HG03139 (cell line): ENCODE results near the gene EMC6.

Experiments
- ATAC-seq: cut with Tn5 transposase; IDR thresholded peaks from one replicate; pipeline ENCODE4 v1.9.1; 2021; ENCODE audit not compliant: unreplicated experiment

Gene EMC6

GRCh38 chr17:3655766-3656165 is 12.8 kb upstream of the EMC6 start:
- ATAC-seq: no peak

DNA sequence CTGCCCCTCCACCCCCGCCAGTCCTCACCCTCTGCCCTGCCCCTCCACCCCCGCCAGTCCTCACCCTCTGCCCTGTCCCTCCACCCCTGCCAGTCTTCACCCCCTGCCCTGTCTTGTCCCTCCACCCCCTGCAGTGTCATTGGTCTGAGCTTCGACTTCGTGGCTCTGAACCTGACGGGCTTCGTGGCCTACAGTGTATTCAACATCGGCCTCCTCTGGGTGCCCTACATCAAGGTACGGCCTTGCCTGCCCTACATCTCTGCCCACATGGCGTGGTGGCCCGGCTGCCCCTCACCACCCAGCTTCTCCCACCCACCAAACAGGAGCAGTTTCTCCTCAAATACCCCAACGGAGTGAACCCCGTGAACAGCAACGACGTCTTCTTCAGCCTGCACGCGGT is 12.3 kb upstream of the EMC6 start:
- ATAC-seq: no peak

DNA sequence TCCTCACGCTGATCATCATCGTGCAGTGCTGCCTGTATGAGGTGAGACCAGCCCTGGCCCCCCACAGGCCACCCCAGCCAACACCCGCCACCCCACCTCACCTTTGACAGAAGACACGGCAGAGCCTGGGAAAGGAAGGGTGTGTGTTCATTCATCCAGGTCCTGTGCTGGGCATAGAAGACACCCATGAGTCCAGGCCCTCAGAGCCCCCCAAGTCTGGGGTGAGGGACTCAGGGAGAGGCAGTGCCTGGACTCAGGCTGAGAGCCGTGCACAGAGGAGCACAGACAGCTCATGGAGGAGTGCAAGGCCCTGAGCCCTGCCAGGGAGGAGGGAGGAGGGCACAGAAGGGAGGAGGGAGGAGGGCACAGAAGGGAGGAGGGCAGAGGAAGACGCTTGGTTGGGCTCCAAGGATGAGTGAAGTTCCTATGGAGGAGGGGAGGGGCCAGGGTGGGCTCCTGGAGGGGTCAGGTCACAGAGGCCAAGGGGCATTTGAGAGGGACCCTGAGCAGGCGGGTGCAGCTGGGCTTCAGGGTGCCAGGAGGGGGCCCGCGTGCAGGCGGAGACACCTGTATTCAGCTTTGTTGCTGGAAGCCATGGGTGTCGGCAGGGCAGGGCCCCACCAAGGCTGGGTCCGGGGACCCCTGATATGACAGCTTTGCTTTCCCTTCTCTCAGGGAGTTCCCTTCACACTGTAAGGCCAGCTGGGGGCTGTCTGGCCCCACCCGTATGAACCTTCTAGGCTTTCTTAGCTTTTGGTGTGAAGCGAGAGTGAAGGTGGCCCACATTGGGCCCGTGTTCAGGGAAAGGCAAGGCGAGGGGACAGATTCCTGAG is 11.6 kb upstream of the EMC6 start:
- no peak for ATAC-seq

- ATAC-seq: no peak
These were observed 11.1 kb upstream of the EMC6 start for GRCh38 chr17:3657588-3657869.

- ATAC-seq: no peak
These were observed 10.5 kb upstream of the EMC6 start for GRCh38 chr17:3657874-3658783.

GRCh38 chr17:3658784-3659449 is 9.7 kb upstream of the EMC6 start:
- no peak for ATAC-seq

DNA sequence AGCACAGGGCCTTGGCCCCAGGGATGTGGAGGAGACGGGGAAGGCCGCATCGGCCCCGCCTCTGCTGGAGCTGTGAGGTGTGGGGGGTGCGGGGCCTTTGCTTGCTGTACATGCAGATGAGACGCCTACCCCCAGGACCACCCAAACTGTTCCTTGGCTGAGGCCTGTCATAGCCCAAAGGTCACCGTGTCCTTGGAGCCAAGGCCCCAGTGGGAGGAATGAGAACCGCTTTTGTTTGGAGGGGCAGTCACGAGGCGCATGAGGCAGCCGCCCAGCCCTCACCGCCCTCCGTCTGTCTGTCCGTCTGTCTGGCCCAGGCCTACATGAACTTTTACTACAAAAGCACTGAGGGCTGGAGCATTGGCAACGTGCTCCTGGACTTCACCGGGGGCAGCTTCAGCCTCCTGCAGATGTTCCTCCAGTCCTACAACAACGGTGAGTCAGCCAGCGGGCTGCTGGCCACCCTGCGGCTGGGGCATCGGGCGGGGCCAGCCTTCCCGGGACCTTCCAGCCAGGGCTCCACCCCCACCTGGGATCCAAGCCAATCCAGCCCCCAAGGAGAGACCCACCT is 9.0 kb upstream of the EMC6 start:
- no peak for ATAC-seq

DNA sequence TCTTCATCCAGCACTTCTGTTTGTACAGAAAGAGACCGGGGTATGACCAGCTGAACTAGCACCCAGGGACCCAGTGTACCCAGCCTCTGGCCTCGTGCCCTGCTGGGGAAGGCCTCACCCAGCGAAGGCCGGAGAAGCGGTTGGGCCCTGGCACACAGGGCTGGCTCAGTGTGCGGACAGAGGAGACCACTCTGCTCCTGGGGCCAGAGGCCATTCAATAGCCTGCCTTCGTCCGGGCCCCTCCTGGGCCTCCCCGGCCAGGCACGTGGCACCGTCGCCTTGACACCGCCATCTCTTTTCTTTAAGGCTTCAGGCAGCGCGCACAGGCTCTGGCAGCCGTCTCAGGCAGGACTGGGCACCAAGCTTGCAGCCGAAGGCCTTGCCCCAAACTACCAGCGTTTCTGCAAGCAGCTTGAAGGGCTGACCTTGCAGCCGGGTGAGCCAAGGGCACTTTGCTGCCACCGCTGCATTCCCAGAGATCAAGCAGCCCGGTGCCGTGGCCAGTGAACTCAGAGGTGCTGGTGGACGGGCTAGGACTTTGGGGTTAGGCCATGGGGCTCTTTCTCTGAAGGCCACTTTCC is 8.2 kb upstream of the EMC6 start:
- no peak for ATAC-seq

DNA sequence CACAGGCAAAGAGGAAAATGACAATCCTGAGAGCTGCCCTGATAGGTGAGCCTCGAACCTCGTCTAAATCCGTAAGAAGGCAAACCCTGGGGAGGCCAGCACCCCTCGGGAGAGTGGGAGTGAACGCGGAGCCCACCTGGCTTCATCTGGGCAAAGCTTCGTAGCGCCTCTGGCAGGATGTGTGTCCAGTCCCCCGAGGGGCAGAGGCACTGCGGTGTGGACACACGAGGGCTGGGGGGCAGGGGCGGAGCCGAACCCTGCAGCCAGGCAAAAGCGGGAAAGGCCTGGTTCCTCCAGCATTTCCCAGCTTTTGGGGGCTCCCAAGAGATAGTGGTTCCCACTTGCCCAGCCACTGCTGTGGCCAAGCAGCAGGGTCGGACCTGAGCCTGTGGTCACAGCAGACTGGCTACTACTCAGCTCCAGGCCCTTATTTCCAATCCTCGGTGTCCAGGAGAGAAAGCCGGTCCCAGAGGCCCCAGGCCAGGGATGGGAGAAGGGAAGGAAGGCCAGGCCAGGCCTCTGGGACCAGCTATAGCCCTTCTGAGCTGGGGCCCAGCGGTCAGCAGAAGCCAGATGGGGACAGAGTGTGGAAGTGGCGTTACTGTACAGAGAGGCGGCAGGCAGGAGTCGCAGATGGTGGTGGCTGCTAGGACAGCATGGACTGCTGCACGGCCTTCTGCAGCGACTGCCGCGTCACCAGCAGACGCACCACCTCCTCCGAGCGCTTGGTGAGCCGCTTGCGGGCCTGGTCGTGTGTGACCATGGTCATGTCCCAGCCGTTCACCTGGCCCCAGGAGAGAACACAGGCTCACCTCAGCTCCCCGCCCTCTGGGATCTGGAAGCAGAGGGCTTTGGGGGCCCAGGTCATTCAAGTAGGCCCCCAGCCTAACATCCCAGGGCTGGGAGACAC is 5.3 kb upstream of the EMC6 start:
- no peak for ATAC-seq

DNA sequence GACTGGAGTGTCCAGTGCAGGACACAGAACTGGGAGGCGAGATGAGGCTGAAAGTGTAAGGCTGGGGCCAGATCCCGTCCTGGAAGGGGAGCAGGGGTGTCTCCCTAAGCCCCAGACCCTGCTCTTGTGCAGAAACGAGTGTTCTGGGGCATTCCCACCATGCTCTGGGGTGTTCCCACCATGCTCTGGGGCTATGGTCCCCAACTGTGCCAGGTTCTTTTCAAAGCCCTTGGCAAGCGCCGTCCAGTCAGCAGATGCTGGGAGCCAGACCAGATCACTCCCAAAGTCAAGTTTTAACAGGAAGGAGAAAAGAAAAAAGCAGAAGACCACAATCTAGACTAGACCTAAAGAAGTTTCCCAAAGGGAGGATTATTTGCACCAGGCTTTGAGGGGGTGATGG is 2.8 kb upstream of the EMC6 start:
- no peak for ATAC-seq

- ATAC-seq: no peak
These were observed 2.1 kb upstream of the EMC6 start for GRCh38 chr17:3666516-3666915.

- ATAC-seq: peak; percentile 6
These were observed 990 bp upstream of the EMC6 start for GRCh38 chr17:3667366-3668278.

- ATAC-seq: no peak
These were observed 404 bp downstream of the EMC6 start for GRCh38 chr17:3669085-3669347.

GRCh38 chr17:3669548-3669947 is 936 bp downstream of the EMC6 start:
- ATAC-seq: no peak

DNA sequence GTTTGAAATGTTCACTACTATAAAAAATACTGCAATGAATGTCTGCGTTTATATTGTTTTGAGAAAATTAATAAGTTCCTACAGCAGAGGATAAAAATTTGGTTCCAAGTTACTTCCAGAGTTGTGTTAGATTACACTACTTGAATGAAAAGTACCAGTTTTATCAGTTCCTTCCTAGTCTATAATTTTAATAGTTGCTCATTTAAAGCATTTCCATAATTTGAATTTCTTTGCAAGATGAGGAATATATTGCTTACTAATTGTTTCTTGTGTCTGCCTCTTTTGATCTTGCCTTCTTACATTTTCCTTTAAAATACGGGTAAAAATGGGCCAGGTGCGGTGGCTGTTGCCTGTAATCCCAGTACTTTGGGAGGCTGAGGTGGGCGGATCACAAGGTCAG is 4.0 kb downstream of the EMC6 start:
- no peak for ATAC-seq

DNA sequence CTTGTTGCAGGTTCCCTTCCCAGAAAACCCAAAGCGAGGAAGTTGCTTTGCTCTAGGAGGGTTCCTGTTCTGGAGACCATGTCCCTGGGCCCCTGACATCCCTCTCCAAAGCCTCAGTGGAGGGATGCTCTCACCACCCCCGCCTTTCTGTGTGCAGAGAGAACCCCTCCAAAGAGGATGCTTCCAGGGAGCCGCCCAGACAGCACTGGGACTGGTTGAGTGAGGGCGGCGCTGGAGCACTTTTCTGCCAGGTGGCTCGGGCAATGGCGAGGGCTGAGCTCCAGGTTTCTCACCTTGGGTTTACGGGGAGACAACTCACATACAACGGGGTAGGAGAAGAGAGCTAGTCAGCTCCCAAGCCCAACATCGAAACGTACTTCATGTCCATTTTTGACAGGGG is 7.3 kb downstream of the EMC6 start:
- ATAC-seq: no peak

GRCh38 chr17:3678095-3678820 is 9.6 kb downstream of the EMC6 start:
- no peak for ATAC-seq

DNA sequence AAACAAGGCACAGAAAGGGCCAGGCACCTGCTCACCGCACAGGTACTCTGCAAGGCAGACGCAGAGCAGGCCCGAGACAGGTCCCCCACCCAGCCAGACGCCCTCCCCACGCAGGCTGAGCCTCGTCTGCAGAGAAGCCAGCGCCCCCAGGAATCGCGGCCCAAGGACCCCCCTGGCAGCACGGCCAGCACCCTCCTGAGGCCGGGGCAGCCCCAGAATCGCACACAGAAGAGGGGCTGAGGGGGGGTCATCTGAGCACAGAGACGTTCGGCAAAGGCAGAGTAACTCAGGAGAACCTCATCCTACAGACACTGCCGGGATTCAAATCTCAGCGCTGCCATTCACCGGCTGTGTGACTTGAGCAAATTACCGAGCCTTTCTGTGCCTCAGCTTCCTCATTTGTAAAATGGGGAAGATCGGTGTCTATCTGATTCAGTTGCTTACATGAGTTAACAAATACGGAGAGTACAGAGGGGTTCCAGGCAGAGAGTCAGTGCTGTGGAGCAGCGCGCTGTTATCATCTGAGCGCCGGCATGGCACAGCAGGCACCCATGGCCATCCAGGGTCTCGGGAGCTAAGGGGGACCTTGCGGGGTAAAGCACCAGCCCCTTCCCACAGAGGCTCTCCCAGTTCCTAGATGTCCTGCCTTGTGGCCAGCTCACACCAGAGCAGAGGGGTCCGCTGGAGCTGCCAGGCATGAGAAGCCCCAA is 10.4 kb downstream of the EMC6 start:
- ATAC-seq: no peak
